Activated CD8-positive, alpha-beta memory T cell treated with anti-CD3 and anti-CD28 coated beads for 48 hours (primary cell): ENCODE measurements around the gene RHOT2.
"Not testable (repeated sequence)": the region's sequence is repeated elsewhere in the genome, so short reads cannot be mapped to it uniquely, and the experiment has no call there.

Experiments used
- DNase-seq, 3 experiments: peaks; one replicate each; pipeline ENCODE4 v3.0.0-alpha.2; 2020; ENCODE audit warnings: low read depth in 2 of 3, low spot score in 2 of 3

Gene RHOT2

DNA sequence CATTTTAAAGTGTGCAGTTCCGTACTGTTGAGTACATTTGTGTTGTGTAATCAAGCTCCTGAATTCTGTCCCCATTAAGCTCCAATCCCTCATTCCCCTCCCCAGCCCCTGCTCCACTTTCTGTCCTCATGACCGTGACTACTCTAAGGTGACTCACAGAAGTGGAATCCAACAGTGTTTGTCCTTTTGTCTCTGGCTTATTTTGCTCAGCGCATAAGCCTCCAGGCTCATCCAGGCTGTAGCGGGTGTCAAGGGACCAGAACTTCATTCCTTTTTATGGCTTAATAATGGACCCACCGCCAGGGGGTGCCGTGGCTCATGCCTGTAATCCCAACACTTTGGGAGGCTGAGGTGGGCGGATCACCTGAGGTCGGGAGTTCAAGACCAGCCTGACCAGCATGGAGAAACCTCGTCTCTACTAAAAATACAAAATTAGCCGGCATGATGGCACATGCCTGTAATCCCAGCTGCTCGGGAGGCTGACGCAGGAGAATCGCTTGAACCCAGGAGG lies 44.9 kb downstream of the RHOT2 start:
- not testable (repeated sequence) for DNase-seq

DNA sequence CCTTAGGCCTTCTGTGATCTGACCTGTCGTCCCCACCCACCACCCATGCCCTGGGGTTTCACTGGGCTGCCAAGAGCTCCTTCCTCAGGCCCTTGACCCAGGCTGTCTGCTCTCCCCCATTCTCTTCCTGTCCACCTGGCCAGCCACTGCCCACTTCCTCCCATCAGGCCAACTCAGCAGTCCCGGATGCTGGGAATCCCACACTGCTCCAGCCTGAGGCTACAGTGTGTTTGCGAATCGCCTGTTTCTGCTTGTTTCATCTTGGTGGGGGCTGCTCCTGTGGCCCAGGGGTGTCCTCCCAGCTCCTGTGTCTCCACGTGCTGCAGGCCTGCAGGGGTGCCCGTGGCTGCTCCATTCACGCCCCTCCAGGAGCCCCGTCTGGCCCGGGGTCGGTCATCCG lies 46.1 kb downstream of the RHOT2 start:
- no peak for DNase-seq

DNA sequence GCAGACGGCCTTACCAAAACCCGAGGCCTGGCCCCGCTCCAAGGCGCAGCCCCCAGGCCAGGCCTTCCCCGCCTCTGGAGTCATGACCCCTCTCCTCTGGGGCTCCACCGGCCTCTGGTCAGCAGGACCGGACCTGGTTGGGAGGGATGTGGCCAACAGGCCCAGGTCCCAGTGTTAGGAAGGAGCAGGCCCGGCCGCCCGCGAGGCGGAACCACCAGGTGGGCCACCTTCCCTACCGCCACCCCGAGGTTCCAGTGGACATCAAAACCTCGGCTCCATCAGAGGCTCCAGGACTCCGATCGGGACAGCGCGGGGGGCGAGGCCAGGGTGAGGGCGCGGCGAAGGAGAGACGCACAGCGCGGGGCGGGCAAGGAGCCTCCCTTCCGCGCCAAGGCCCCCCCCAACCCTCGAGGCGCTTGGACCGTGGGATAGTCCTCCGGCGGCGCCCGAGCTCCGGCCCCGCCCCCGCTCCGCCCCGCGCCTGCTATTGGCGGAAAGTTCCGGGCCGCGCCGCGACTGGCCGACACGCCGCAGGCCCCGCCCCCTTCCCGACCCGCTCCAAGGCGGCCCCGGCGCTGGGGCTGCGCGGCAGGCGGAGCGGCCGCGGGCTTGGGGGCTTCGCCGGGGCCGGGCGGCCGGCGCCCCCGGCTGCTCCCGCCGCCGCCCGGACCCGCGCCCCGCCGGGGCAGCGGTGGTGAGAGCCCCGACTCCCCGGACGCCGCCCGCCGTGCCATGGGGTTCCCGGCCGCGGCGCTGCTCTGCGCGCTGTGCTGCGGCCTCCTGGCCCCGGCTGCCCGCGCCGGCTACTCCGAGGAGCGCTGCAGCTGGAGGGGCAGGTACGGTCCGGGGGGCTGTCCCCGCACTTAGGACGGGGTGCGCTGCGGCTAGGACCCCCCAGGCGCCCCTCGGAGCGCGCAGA lies 46.9 kb downstream of the RHOT2 start, which contains the start of gene METRN:
METRN (plus strand) TSS at position 561 of the 919 bp plus-strand sequence; CDS start at position 733, 172 bp downstream.
- DNase-seq = peak; percentile 73 to 88 (median 85)

DNA sequence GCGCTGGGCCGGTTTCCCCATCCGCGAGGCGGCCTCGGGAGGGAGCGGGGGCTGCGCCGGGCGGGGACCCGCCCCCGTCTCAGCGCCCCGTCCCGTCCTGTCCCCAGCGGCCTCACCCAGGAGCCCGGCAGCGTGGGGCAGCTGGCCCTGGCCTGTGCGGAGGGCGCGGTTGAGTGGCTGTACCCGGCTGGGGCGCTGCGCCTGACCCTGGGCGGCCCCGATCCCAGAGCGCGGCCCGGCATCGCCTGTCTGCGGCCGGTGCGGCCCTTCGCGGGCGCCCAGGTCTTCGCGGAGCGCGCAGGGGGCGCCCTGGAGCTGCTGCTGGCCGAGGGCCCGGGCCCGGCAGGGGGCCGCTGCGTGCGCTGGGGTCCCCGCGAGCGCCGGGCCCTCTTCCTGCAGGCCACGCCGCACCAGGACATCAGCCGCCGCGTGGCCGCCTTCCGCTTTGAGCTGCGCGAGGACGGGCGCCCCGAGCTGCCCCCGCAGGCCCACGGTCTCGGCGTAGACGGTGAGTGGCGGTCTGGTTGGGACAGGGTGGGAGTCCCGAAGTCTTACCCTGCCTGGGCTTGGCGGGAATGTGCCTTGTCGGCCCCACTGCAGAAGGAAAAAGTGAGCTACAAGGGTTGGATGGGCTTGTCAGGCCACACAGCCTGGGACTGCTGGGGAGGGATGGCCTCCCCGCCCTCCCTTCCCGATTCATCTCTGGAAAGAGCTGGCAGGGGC lies 47.7 kb downstream of the RHOT2 start:
- no peak for DNase-seq

DNA sequence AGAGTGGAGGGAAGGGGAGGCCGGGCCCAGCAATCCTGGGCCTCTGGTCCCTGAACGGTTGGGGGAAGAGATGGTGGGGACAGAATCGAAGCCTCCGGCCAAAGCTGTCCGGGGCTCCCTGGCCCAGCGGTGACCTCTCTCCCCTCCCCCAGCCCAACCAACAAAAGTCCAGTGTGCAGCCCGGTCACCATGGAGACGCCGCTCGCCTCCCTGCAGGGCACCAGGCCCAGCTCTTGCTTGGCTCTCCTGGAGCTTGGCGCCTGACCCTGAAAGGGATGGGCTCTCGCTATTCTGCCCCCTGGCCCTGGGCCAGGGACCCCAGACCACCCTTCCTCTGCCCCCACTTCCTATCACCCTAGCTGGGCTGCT lies 48.3 kb downstream of the RHOT2 start:
- DNase-seq = no peak

DNA sequence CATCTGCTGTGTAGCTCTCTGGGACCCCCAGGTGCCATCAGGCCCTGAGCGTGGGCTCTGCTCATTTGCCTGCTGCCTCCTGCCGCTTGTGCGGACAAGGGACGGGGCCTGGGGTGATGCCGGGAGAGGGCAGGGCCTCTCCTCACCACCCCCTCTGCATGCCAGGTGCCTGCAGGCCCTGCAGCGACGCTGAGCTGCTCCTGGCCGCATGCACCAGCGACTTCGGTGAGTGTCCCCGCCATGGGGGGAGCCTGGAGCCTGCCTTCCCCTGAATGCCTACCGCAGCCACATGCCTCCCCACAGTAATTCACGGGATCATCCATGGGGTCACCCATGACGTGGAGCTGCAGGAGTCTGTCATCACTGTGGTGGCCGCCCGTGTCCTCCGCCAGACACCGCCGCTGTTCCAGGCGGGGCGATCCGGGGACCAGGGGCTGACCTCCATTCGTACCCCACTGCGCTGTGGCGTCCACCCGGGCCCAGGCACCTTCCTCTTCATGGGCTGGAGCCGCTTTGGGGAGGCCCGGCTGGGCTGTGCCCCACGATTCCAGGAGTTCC lies 48.9 kb downstream of the RHOT2 start:
- no peak for DNase-seq

DNA sequence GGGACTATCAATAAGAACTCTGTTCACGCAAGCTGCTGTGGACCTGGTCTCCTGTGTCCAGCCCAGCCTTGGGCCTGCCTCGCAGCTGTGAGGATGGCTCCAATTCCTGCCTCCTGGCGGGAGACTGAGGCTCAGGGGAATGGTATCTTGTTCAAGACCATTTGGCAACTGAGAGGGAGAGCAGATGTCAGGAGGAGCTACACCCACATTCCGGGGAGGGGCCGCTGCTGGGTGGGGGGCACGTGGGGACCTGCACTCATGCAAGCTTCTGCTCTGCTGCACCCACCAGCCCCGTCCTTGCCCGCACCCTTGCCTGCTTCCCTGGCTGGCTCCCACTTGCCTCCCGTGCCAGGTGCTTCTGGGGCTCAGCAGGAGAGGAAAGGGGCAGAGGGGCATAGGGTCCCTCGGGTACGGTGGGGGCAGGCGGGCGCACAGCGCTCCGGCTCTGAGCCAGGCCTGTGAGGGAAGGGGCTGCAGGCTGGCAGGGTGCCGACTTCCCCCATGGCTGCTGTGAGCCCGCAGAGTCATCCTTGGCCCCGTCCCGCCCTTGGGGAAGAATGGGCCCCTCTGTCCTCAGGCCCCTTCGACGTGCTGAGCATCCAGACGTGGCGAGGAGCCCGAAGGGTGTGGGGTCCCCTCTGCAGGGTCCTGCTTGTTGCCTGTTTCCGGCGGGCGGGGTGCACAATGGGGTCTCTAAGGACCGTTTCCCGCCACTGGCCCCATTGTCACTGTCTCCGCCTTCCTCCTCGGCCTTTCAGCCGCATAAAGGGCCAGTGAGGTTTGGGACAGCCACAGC lies 49.7 kb downstream of the RHOT2 start:
- no peak for DNase-seq

DNA sequence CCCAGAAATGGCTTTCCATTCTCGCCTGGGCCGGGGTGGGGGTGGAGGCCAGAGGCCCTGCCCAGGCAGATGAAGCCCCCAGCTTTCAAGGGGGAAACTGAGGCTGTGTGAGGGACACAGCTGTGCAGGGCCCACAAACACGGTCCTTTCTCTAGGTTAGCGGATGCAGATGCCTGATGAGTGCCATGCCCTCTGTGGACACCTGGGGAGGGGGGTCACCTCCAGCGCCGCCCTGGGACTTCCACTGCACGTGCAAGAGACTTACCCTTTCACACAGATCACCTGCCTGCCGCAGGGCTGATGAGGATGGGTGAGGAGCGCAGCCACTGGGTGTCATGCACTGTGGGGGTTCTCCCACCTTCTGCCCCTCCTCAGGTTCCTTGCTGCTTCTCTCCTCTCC lies 50.5 kb downstream of the RHOT2 start:
- no peak for DNase-seq

DNA sequence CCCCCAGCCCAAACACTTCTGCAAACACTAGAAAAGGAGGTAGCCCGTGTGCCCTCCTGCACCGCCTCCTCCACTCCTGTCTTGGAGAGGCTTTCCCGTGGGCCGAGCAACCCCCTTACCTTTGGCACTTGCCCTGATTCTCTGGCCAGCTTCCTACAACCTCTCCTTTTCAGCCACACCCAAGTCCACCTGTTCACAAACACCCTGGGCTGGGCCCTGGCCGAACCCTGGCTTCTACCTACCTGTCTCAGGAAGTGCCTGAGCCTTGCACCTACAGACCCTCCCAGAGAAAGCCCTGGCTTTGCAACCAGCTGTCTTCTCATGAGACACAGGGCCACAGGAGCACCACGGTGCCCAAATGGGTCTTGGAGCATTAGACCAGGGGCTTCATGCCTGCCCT lies 51.0 kb downstream of the RHOT2 start:
- no peak for DNase-seq

DNA sequence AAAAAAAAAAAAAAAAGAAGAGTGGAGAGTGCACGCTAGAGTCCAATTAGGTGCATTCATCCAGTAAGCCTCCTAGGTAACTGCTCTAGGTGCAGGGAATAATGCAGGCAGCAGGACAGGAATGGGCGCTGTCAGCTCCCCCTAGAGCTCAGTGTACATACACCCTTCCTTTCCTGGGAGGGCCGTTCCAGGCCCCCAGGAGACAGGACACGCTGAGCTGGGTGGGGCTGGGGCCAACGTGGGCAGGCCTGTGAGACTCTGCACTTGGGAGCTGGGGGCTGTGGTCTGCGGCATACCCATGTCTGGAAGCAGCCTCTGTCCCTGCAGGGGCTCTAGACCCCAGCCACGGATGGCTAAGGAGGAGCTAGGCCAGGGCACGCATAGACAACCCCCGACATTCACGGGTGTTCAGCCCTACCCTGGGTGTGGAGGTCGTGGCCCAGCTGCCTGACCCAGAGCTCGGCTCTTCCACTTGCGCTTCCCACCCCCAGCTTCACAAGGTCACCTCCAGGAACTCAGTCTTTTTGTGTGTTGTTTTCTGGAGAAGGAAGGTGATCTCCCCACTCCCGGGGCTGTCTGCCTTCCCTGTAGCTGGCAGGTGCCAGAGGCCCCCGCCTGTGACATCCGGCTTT lies 52.0 kb downstream of the RHOT2 start:
- no peak for DNase-seq

DNA sequence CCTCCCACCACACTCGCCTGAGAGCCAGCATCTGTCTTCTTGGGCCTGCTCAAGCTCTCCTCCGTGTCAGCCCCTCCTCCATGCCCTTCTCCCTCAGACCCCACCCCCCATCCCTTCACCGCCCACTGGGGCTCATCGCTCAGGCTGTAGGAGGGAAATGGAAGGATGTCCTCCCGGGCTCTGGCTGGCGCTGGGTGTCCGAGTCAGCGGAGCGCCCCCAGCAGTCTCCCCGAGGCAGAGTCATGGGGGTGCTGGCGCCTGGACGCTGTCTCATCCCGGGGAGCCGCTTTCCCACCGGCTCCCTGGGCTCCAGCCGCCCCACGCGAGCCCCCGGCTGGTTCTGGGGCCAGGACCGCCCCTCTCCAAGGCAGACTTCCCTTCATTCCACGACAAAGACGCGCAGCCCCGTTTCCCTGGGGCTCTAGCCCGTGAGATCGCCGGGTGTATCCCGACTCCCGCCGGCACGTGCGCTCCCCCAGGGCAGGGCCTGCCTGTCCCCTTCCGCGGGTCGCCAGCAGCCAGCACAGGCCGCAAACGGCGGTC lies 52.6 kb downstream of the RHOT2 start:
- no peak for DNase-seq

DNA sequence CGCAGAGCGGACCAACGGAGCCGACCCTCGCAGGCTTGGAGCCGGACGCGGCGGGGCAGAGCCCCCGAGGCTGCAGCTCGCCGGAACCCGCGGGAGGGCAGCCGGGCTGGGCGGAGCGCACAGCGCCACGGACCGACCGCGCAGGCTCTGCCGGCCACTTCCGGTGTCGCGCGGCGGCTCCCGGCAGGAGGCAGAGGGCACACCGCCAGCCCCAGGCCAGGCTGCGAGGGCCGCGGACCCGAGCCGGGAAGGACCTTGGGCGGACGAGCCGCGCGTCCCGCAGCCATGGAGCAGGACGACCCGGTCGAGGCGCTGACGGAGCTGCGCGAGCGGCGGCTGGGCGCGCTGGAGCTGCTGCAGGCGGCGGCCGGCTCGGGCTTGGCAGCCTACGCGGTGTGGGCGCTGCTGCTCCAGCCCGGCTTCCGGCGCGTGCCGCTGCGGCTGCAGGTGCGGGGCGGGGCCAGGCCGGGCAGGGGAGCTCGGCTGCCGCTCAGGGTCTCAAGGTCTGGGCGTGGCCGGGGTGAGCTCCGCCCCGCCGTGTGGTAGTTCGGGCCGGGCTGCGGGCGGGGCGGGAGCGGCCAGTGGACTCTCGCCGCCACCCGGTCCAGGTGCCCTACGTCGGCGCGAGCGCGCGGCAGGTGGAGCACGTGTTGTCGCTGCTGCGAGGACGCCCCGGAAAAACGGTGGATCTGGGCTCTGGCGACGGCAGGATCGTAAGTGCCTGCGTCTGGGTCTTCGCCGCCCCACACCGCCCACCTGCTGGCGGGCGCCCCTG lies 53.2 kb downstream of the RHOT2 start, which contains the start of gene ANTKMT:
ANTKMT (plus strand) TSS at position 157 of the 775 bp plus-strand sequence; CDS start at position 286, 129 bp downstream.
- DNase-seq = peak in 2 of 3 experiments; percentile 49 to 75

DNA sequence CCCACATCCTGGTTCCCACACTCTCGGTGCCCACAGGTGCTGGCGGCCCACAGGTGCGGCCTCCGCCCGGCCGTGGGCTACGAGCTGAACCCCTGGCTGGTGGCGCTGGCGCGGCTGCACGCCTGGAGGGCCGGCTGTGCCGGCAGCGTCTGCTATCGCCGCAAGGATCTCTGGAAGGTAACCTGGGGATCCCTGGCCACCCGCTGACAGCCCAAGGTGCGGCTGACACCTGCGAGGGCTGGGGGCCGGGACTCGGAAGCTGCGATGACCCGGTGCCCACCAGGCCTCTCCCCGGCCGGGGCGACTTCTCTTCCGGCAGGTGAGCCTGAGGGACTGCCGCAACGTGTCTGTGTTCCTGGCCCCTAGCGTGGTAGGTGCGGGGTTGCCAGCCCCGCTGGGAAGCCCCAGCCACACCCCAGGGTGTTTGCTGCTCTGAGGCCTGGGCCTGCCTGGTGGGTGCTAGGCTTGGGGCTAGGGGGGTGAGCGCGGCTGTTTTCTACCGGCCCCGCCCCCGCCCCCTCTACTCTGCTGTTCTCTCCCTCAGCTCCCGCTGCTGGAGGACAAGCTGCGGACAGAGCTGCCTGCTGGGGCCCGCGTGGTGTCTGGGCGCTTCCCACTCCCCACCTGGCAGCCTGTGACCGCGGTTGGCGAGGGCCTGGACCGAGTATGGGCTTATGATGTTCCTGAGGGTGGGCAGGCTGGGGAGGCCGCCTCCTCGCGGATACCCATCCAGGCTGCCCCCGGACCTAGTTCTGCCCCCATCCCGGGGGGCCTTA lies 54.0 kb downstream of the RHOT2 start:
- DNase-seq = no peak

DNA sequence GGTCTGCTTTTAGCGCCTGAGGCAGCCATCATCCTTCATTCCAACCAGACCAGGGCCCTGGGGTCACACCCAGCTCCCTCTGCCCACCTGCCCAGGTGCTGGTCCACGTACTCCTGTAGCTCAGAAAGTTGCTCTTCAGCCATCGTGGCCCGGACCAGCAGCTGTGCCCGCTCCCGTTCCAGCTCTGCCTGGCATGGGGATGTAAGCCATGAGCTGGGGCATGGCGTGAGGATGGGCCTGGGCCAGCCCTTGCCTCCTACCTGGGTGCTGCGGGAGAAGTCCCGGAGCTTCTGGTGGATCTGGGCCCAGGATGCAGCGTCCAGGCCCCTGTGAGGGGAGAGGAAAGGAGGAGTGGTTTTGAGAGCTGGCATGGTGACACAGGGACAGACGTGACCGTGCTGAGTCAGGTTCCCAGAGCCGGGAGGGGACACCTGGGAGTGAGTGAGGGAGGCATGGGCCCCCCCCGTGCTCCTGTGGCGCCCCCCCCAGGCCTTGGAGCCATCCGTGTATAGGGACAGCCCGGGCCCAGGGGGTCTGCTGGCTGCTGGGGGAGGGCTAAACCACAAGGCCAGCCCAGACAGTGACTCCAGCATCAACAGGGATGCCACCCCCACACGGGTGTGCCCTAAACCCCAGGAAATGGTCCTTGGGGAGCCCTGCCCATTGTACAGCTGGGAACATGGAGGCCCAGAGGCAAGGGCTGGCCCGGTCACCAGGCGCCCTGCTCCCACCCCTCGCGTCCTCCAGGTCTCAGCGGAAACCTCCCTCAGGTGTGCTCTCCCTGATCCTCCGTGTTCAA lies 55.1 kb downstream of the RHOT2 start:
- DNase-seq = no peak

DNA sequence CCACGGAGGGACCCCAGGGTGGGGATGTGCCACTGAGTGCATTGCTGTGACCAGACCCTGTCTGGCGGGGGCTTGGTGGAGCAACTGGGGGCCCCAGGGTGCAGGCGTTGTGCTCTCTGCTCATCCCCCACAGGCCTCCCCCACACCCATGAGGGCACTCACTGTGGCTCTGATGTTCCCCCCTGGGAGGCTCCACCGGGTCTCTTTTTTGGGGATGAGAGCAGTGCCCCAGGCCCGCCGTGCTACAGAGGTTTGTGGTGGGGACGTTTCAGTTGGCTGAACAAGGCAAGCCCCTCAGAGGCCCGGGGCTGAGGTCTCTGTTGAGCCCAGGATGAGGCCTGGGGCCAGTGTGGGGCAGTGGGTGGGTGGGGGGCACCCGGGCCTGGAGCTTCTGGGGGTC lies 55.8 kb downstream of the RHOT2 start:
- DNase-seq = no peak
